ENCODE data around the gene TFF2.

The TFF2 gene

GRCh38 chr21:42332557-42333317, 18.1 kb downstream of the TFF2 start:
- TF ChIP-seq CTCF (IDR thresholded peaks at IDR 0.05; ENCODE audit: borderline replicate concordance, insufficient read depth, low read depth, low read length): no peak
- H3K4me3 ChIP-seq (ENCODE audit: low read depth, low read length): no peak overlapping the region

- no peak overlapping the region for H3K4me3 ChIP-seq (ENCODE audit: low read depth, low read length)
- no peak for TF ChIP-seq CTCF (IDR thresholded peaks at IDR 0.05; ENCODE audit: borderline replicate concordance, insufficient read depth, low read depth, low read length)
Observed at GRCh38 chr21:42331660-42332059, 19.1 kb downstream of the TFF2 start.

- TF ChIP-seq CTCF (IDR thresholded peaks at IDR 0.05; ENCODE audit: borderline replicate concordance, insufficient read depth, low read depth, low read length): no peak
- H3K4me3 ChIP-seq (ENCODE audit: low read depth, low read length): no peak overlapping the region
Observed at GRCh38 chr21:42330380-42331371, 20.1 kb downstream of the TFF2 start.

- H3K4me3 ChIP-seq (ENCODE audit: low read depth, low read length): no peak overlapping the region
- TF ChIP-seq CTCF (IDR thresholded peaks at IDR 0.05; ENCODE audit: borderline replicate concordance, insufficient read depth, low read depth, low read length): no peak
Observed at GRCh38 chr21:42324896-42325295, 25.9 kb downstream of the TFF2 start.

GRCh38 chr21:42321845-42322244, 28.9 kb downstream of the TFF2 start:
- TF ChIP-seq CTCF (IDR thresholded peaks at IDR 0.05; ENCODE audit: borderline replicate concordance, insufficient read depth, low read depth, low read length): no peak

GRCh38 chr21:42321231-42321630, 29.6 kb downstream of the TFF2 start:
- no peak for TF ChIP-seq CTCF (IDR thresholded peaks at IDR 0.05; ENCODE audit: borderline replicate concordance, insufficient read depth, low read depth, low read length)
- H3K4me3 ChIP-seq (ENCODE audit: low read depth, low read length): no peak overlapping the region

More at GRCh38 chr21:42321845-42322244, 28.9 kb downstream of the TFF2 start:
- no peak overlapping the region for H3K4me3 ChIP-seq (ENCODE audit: low read depth, low read length)

All from GM12875 (cell line).